Ishikawa (cell line): ENCODE measurements around the gene ZCCHC24.
A peak's percentile ranks its signal among the peaks of the same experiment; 100 is the strongest.

ENCODE experiments used
- CEBPB ChIP-seq: IDR thresholded peaks from 2 replicates; pipeline ENCODE4 v1.6.1; 2012
- CREB1 ChIP-seq: IDR thresholded peaks from 2 replicates; pipeline ENCODE4 v1.6.1; 2012; ENCODE audit warnings: low read depth
- EGR1 ChIP-seq: IDR thresholded peaks from 2 replicates; pipeline ENCODE4 v1.6.1; 2012
- EP300 ChIP-seq: IDR thresholded peaks from 2 replicates; pipeline ENCODE4 v1.6.1; 2012; ENCODE audit warnings: borderline replicate concordance
- FOXM1 ChIP-seq: IDR thresholded peaks from 2 replicates; pipeline ENCODE4 v1.6.1; 2012; ENCODE audit warnings: low read depth, borderline replicate concordance
- NFIC ChIP-seq: IDR thresholded peaks from 2 replicates; pipeline ENCODE4 v1.6.1; 2012
- RAD21 ChIP-seq: IDR thresholded peaks from 2 replicates; pipeline ENCODE4 v1.6.1; 2012; ENCODE audit warnings: low read depth
- TAF1 ChIP-seq: IDR thresholded peaks from 2 replicates; pipeline ENCODE4 v1.6.1; 2012; ENCODE audit warnings: low read depth, mild to moderate bottlenecking
- TCF12 ChIP-seq: IDR thresholded peaks from 2 replicates; pipeline ENCODE4 v1.6.1; 2012; ENCODE audit warnings: low read depth
- TEAD4 ChIP-seq: IDR thresholded peaks from 2 replicates; pipeline ENCODE4 v1.6.1; 2012
- USF1 ChIP-seq: IDR thresholded peaks from 2 replicates; pipeline ENCODE4 v1.6.1; 2012
- YY1 ChIP-seq: IDR thresholded peaks from 2 replicates; pipeline ENCODE4 v1.6.1; 2012; ENCODE audit warnings: low read depth
- ZBTB7A ChIP-seq: IDR thresholded peaks from 2 replicates; pipeline ENCODE4 v1.6.1; 2012; ENCODE audit warnings: low read depth
- TF ChIP-seq, protein P1 (sequence below): IDR thresholded peaks from 2 replicates; pipeline ENCODE4 v1.6.1; 2012
- TF ChIP-seq, protein P2 (sequence below): IDR thresholded peaks from 2 replicates; pipeline ENCODE4 v1.6.1; 2012; ENCODE audit warnings: low read depth, mild to moderate bottlenecking

Gene ZCCHC24

DNA sequence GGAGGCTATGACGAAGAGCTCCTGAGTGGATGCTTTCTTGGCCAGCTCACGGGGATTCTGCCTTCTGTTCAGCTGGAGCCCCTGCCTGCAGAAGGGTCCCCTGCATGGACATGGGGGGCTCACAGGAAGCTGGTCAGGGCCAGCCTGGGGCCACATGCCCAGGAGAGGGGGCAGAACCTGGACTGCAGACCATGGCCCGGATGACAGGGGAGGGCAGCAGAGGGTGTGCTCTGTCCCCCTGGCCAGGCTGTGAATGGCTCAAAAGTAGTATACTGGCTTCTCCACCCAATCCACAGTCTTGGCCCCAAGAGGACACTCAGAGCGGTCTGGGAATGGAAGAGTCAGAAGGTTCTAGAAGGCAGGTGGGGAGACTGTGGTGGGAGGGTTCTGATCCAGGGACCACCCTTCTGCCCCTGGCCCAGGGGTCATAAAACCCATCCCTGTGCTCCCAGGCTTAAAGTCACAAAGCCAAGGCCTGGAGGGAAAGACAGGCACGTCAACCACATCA is 57.9 kb downstream of the ZCCHC24 start:
- TF ChIP-seq TEAD4, result no peak
- TF ChIP-seq TAF1, result no peak
- no peak for TF ChIP-seq YY1
- TF ChIP-seq EP300, result no peak

- TF ChIP-seq ZBTB7A (no peak), TCF12 (no peak), EP300 (no peak), TAF1 (no peak), EGR1 (no peak), USF1 (no peak), RAD21 (no peak), TEAD4 (no peak), NFIC (no peak), YY1 (no peak), CEBPB (no peak), FOXM1 (no peak), CREB1 (no peak)
- TF ChIP-seq, protein P1, sequence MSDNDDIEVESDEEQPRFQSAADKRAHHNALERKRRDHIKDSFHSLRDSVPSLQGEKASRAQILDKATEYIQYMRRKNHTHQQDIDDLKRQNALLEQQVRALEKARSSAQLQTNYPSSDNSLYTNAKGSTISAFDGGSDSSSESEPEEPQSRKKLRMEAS, result no peak
- TF ChIP-seq, protein P2, sequence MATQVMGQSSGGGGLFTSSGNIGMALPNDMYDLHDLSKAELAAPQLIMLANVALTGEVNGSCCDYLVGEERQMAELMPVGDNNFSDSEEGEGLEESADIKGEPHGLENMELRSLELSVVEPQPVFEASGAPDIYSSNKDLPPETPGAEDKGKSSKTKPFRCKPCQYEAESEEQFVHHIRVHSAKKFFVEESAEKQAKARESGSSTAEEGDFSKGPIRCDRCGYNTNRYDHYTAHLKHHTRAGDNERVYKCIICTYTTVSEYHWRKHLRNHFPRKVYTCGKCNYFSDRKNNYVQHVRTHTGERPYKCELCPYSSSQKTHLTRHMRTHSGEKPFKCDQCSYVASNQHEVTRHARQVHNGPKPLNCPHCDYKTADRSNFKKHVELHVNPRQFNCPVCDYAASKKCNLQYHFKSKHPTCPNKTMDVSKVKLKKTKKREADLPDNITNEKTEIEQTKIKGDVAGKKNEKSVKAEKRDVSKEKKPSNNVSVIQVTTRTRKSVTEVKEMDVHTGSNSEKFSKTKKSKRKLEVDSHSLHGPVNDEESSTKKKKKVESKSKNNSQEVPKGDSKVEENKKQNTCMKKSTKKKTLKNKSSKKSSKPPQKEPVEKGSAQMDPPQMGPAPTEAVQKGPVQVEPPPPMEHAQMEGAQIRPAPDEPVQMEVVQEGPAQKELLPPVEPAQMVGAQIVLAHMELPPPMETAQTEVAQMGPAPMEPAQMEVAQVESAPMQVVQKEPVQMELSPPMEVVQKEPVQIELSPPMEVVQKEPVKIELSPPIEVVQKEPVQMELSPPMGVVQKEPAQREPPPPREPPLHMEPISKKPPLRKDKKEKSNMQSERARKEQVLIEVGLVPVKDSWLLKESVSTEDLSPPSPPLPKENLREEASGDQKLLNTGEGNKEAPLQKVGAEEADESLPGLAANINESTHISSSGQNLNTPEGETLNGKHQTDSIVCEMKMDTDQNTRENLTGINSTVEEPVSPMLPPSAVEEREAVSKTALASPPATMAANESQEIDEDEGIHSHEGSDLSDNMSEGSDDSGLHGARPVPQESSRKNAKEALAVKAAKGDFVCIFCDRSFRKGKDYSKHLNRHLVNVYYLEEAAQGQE, result no peak
Observed at GRCh38 chr10:79386637-79387465, 58.6 kb downstream of the ZCCHC24 start.

GRCh38 chr10:79385804-79386531 is 59.5 kb downstream of the ZCCHC24 start:
- TF ChIP-seq FOXM1, result no peak
- TF ChIP-seq EGR1, result no peak
- no peak for TF ChIP-seq YY1
- peak; percentile 11; the same call in 1 of the 2 replicates for TF ChIP-seq RAD21
- no peak for TF ChIP-seq TEAD4
- TF ChIP-seq USF1, result no peak

- TF ChIP-seq EP300, result no peak
- TF ChIP-seq, protein P2, result no peak
- no peak for TF ChIP-seq NFIC
- TF ChIP-seq YY1, result no peak
- no peak for TF ChIP-seq TAF1
- no peak for TF ChIP-seq FOXM1
- no peak for TF ChIP-seq CEBPB
- TF ChIP-seq CREB1, result no peak
- TF ChIP-seq, protein P1, result no peak
- TF ChIP-seq RAD21, result no peak
Observed at GRCh38 chr10:79385392-79385795, 60.0 kb downstream of the ZCCHC24 start.

DNA sequence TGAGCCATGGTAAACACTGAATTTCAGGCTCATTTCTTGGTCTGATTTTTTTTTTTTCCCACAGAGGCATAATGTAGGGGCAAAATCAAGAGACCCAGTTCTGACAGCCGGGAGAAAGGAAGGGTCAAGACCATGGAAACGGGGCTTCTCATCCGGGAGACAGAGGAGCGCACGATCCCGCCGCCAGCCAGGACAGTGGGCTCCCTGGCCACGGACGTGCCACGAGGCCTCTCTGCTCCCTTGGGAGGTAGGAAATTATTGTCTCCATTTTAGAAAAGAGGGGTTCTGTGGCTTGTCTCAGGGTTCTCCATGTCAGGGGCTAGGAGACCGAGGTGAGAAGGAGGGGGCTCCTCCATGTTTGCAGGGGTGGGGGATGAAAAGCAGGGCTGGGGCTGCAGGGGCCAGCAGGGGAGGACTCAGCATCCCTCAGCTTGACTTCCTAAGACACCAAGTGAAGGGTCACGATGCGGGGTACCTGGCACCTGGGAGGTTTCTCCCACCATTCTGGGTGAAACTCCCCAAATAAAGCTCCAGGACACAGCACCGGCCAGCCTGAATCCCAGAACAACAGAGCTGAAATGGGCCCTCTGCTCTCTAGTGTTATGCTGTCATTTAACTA is 60.5 kb downstream of the ZCCHC24 start:
- TF ChIP-seq, protein P2, result no peak
- TF ChIP-seq, protein P1, result no peak
- TF ChIP-seq EGR1, result no peak
- TF ChIP-seq TEAD4, result no peak
- TF ChIP-seq FOXM1, result no peak
- TF ChIP-seq RAD21, result no peak
- TF ChIP-seq USF1, result no peak
- TF ChIP-seq YY1, result no peak
- no peak for TF ChIP-seq ZBTB7A
- no peak for TF ChIP-seq EP300
- no peak for TF ChIP-seq CREB1
- no peak for TF ChIP-seq TAF1
